ENCODE measurements around the gene MGAT1.
"Not testable (repeated sequence)": the region's sequence is repeated elsewhere in the genome, so short reads cannot be mapped to it uniquely, and the experiment has no call there.

MGAT1 gene

GRCh38 chr5:180744253-180744652 lies 58.4 kb downstream of the MGAT1 start:
- no peak overlapping the region for H3K4me3 ChIP-seq (ENCODE audit: low read length)
- no peak for TF ChIP-seq CTCF (conservative IDR thresholded peaks at IDR 0.05; ENCODE audit: low read length)
- no peak for DNase-seq (ENCODE audit: low read depth)

DNA sequence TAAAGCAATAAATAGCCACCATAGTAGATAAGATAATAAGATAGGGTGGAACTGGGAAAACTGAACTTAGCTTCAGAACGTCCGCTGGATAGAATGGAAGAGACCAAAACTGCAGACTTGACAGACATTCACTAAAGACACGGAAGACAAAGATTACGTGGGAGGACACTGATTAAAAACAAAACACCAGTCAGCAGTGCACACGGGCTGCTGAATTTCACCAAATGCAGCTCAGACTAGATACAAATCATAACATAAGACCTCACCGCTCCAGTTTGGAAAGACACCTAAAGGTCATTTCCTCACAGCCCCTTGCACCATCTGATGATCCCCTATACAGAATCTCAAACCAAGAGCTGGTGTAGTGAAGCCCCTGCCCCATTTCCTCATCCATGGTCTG lies 59.9 kb downstream of the MGAT1 start:
- DNase-seq (ENCODE audit: low read depth): no peak
- TF ChIP-seq CTCF (conservative IDR thresholded peaks at IDR 0.05; ENCODE audit: low read length): no peak
- H3K4me3 ChIP-seq (ENCODE audit: low read length): no peak overlapping the region

GRCh38 chr5:180740953-180741352 lies 61.7 kb downstream of the MGAT1 start:
- not testable (repeated sequence) for H3K4me3 ChIP-seq (ENCODE audit: low read length); DNase-seq (ENCODE audit: low read depth)

DNA sequence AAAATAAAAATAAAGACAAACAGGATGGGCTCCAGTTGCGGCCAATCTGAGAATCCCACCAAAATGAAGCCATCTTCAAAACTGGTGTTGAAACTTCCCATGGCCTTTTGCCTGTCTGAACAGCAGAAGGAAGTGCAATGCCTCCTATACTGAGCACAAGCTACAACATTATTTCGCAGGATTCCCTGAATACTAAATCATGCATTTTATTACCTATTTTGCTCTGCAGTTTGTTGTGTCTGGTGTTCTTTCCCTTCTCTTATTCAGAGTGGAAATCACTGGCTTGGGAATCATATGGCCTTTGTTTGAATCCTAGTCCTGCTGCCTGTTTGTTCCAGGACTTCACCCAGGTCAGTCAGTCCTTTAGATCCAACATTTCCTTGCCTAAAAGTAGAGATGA lies 62.6 kb downstream of the MGAT1 start, which contains the start of gene OR2Y1:
TSS of gene OR2Y1 (minus strand) at position 101 of the 400 bp plus-strand sequence. CDS start at position 101, 0 bp downstream.
- DNase-seq (ENCODE audit: low read depth): no peak
- no peak for TF ChIP-seq CTCF (conservative IDR thresholded peaks at IDR 0.05; ENCODE audit: low read length)

DNA sequence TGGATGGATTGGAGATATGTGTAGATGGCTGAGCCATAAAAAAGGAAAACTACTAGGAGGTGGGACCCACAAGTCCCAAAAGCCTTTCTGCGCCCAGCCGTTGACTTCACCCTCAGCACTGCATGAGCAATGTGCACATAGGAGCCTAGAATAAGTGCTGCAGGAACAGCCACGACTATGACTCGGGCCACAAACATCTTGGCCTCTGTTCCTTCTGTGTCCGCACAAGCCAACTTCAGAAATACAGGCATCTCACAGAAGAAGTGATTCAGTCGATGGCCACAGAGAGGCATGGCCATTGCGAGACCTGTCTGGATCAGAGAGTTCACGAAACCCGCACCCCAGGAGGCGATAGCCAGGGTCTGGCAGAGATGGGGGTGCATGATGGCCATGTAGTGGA lies 63.3 kb downstream of the MGAT1 start:
- TF ChIP-seq CTCF (conservative IDR thresholded peaks at IDR 0.05; ENCODE audit: low read length): no peak
- DNase-seq (ENCODE audit: low read depth): peak; percentile 3
- H3K4me3 ChIP-seq (ENCODE audit: low read length): no peak overlapping the region

More for the DNA sequence above, 62.6 kb downstream of the MGAT1 start, which contains the start of gene OR2Y1:
- H3K4me3 ChIP-seq (ENCODE audit: low read length): no peak within 1 kb of the TSS

GRCh38 chr5:180736536-180736935 lies 66.1 kb downstream of the MGAT1 start:
- no peak overlapping the region for H3K4me3 ChIP-seq (ENCODE audit: low read length)
- TF ChIP-seq CTCF (conservative IDR thresholded peaks at IDR 0.05; ENCODE audit: low read length): no peak
- DNase-seq (ENCODE audit: low read depth): no peak
